GM23248 (cell line): ENCODE data around the gene TBX1. TPM values are rescaled to one million over a fixed set of nuclear protein-coding genes. Genes with fewer than 3 reads are reported as not detected.

ENCODE experiments used
- DNase-seq: peaks from one replicate; pipeline ENCODE4 v3.0.0-alpha.2; 2015
- H2AFZ ChIP-seq: fragments of 200-600 bp; sonication (generic); 2 replicates; pipeline ENCODE4 v1.6.1; 2016; ENCODE audit warnings: antibody characterized with exemption
- H3F3A ChIP-seq: fragments of 200-600 bp; sonication (generic); 2 replicates; pipeline ENCODE4 v1.6.1; 2016; ENCODE audit warnings: mild to moderate bottlenecking, antibody characterized with exemption, mixed run types; ENCODE audit not compliant: insufficient read depth
- H3K27ac ChIP-seq: fragments of 200-600 bp; sonication (generic); 2 replicates; pipeline ENCODE4 v1.5.1; 2016; ENCODE audit warnings: mild to moderate bottlenecking
- H3K27me3 ChIP-seq: fragments of 200-600 bp; sonication (generic); replicated peaks from 2 replicates; pipeline ENCODE4 v1.6.1; 2016; ENCODE audit warnings: mild to moderate bottlenecking; ENCODE audit not compliant: insufficient read depth
- H3K36me3 ChIP-seq: fragments of 200-600 bp; sonication (generic); 2 replicates; pipeline ENCODE4 v1.6.1; 2016; ENCODE audit warnings: low read depth, mild to moderate bottlenecking
- H3K4me1 ChIP-seq: fragments of 200-600 bp; sonication (generic); 2 replicates; pipeline ENCODE4 v1.6.1; 2016; ENCODE audit warnings: mild to moderate bottlenecking; ENCODE audit not compliant: insufficient read depth
- H3K4me2 ChIP-seq: fragments of 200-600 bp; sonication (generic); one replicate; pipeline ENCODE4 v1.6.1; 2016; ENCODE audit warnings: mild to moderate bottlenecking; ENCODE audit not compliant: unreplicated experiment
- H3K4me3 ChIP-seq: fragments of 200-600 bp; sonication (generic); 2 replicates; pipeline ENCODE4 v1.5.1; 2016; ENCODE audit warnings: mild to moderate bottlenecking
- H3K79me2 ChIP-seq: fragments of 200-600 bp; sonication (generic); 2 replicates; pipeline ENCODE4 v1.6.1; 2016; ENCODE audit warnings: mild to moderate bottlenecking; ENCODE audit not compliant: insufficient read depth
- H3K9ac ChIP-seq: fragments of 200-600 bp; sonication (generic); 2 replicates; pipeline ENCODE4 v1.6.1; 2016; ENCODE audit warnings: mild to moderate bottlenecking
- H3K9me2 ChIP-seq: fragments of 200-600 bp; sonication (generic); 2 replicates; pipeline ENCODE4 v1.6.1; 2016; ENCODE audit warnings: mixed run types, mild to moderate bottlenecking, moderate library complexity; ENCODE audit not compliant: insufficient read depth
- H3K9me3 ChIP-seq: fragments of 200-600 bp; sonication (generic); one replicate; pipeline ENCODE4 v1.6.1; 2017; ENCODE audit warnings: low read depth
- H4K20me1 ChIP-seq: fragments of 200-600 bp; sonication (generic); 2 replicates; pipeline ENCODE4 v1.6.0; 2016; ENCODE audit not compliant: insufficient read depth
- EZH2 ChIP-seq: fragments of 200-600 bp; sonication (generic); IDR thresholded peaks from 2 replicates; pipeline ENCODE4 v1.6.1; 2018; ENCODE audit warnings: antibody characterized with exemption, mild to moderate bottlenecking; ENCODE audit not compliant: insufficient read depth, poor library complexity, severe bottlenecking
- EZH2phosphoT487 ChIP-seq: fragments of 200-600 bp; sonication (generic); IDR thresholded peaks from 2 replicates; pipeline ENCODE4 v1.6.1; 2018; ENCODE audit warnings: antibody characterized with exemption, moderate library complexity, mild to moderate bottlenecking, low read depth; ENCODE audit not compliant: insufficient read depth
- WGBS, 2 experiments: methylation state at CpG; one replicate each; pipeline ENCODE4 v1.1.6; 2015 to 2017; ENCODE audit warnings: low lambda C conversion rate in 2 of 2, low coverage in 1 of 2; ENCODE audit errors: missing lambda C conversion rate in 2 of 2; 5-methylcytosine and 5-hydroxymethylcytosine counted together
- in situ Hi-C: fragments of 300-500 bp; cut with MboI; formaldehyde crosslinking; loops from 2 replicates; pipeline ENCODE4 v1.15.0; 2020
- polyA plus RNA-seq: library from polyadenylated mRNA; unstranded; fragments of >200 nt; fragmentation: Nextera tagmentation; extraction: Ambion mirVana; gene quantifications from 2 replicates; pipeline ENCODE4 v1.2.1, GENCODE V29; 2016
- total RNA-seq: library from RNA; depleted of rRNA; stranded (reverse); fragments of >200 nt; shearing (Covaris generic); gene quantifications from 2 replicates; pipeline ENCODE4 v1.2.3, GENCODE V29; 2014

Gene TBX1
- total and polyA plus RNA-seq, 2 experiments from 2014 or later = 2.8 to 4.6 TPM

DNA sequence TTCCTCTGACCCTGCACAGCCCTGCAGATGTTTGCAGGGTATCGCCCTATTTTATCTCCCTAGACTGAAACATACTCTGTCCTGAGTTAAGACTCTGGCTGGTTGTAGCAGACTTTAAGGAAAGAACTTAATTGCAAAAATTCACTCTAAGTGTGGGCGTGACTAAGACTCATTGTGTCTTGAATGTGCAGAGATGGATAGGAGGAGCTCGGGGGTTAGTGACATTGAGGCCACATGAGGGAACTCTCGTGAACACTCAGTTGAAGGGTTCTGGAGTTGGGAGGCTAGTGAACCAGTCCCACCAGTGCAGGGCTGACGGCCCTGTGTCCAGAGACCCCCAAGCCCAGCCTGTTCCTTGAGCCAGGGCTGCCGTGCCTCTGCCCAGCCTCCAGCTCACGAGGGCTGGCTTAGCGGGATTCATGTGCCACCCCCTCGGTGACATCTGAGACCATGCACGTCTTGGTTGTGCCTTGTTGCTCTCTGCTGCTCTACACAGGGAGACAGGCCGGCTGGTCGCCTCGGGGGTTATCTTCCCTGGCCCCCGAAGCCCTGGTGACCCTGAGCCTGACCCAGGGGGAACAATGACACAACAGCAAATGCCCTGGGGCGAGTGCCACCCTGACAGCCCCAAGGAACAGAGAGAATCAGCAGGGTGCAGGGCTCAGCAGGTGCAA, 11.4 kb upstream of the TBX1 start:
- in situ Hi-C loops = no loop called here
- Histone ChIP-seq H3K36me3 (no peaks in the 10 kb centered on the region), H3K79me2 (no peaks in the 10 kb centered on the region), H2AFZ (no peak overlapping the region), H3F3A (no peaks in the 10 kb centered on the region), H3K9me3 (no peaks in the 10 kb centered on the region), H3K9ac (no peak overlapping the region), H3K4me2 (no peak overlapping the region), H3K27me3 (peaks cover 3% of the 10 kb centered on the region; the same call in 1 of the 2 replicates), H3K9me2 (no peaks in the 10 kb centered on the region), H3K27ac (no peak overlapping the region), H4K20me1 (no peaks in the 10 kb centered on the region), H3K4me3 (no peak overlapping the region), H3K4me1 (no peaks in the 10 kb centered on the region)
- DNase-seq = no peak
- TF ChIP-seq EZH2 = no peak
- WGBS, 2 experiments = 69 to 72% methylated on average over 15 of the region's 15 CpGs

DNA sequence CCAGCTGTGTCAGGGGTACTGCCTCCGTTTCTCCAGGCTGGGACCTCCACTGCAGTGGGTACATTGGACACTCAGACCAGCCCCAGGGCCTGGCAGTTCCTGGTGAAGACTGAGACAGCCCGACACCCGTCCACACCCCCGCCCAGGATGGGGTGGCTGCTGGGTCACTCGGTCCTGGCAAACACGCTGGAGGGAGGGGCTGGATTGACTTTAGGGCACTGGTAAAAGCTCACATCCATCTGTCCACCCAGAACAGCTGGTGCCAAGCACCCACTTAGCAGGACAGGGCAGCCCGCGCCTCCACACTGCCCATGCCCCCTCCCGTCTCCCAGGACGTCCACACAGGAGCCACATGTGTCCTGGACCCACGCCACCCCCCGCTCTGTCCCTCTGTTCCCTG, 10.7 kb upstream of the TBX1 start:
- no peak overlapping the region for H3K27ac ChIP-seq
- TF ChIP-seq EZH2phosphoT487 (no peak), EZH2 (no peak)
- no peak overlapping the region for H3K4me2 ChIP-seq
- 69% methylated on average over 11 of the region's 12 CpGs for WGBS, 2 experiments
- H3K9me2 ChIP-seq = no peaks in the 10 kb centered on the region
- H3K4me3 ChIP-seq = no peak overlapping the region
- H2AFZ ChIP-seq = no peak overlapping the region
- H3F3A ChIP-seq = no peaks in the 10 kb centered on the region
- no peaks in the 10 kb centered on the region for H3K36me3 ChIP-seq
- peaks cover 9% of the 10 kb centered on the region; the same call in 1 of the 2 replicates for H3K27me3 ChIP-seq
- in situ Hi-C loops = no loop called here
- 0 out of 2 replicates have a peak, but pooled peaks cover under 1% of the 10 kb centered on the region for H3K4me1 ChIP-seq
- H4K20me1 ChIP-seq = no peaks in the 10 kb centered on the region
- no peaks in the 10 kb centered on the region for H3K9me3 ChIP-seq
- H3K9ac ChIP-seq = no peak overlapping the region
- no peak for DNase-seq
- H3K79me2 ChIP-seq = no peaks in the 10 kb centered on the region

- no peak overlapping the region for H3K9ac ChIP-seq
- WGBS, 2 experiments = 69 to 77% methylated on average over 13 to 23 of the region's 27 CpGs
- no peak overlapping the region for H3K4me2 ChIP-seq
These were observed 9.8 kb upstream of the TBX1 start for GRCh38 chr22:19750507-19751490.

GRCh38 chr22:19751497-19752245, 8.9 kb upstream of the TBX1 start:
- Histone ChIP-seq H3K4me3 (no peak overlapping the region), H3K27ac (no peak overlapping the region), H2AFZ (no peak overlapping the region), H3F3A (no peaks in the 10 kb centered on the region), H3K9me2 (no peaks in the 10 kb centered on the region), H3K36me3 (no peaks in the 10 kb centered on the region), H3K4me1 (0 out of 2 replicates have a peak, but pooled peaks cover 4% of the 10 kb centered on the region), H3K9me3 (no peaks in the 10 kb centered on the region), H3K9ac (no peak overlapping the region), H3K27me3 (peaks cover 25% of the 10 kb centered on the region; the same call in 1 of the 2 replicates), H4K20me1 (no peaks in the 10 kb centered on the region), H3K4me2 (no peak overlapping the region), H3K79me2 (no peaks in the 10 kb centered on the region)
- 83 to 87% methylated on average over 13 of the region's 14 CpGs for WGBS, 2 experiments
- in situ Hi-C loops = no loop called here
- TF ChIP-seq EZH2phosphoT487 (no peak), EZH2 (no peak)
- DNase-seq = no peak

More at GRCh38 chr22:19750507-19751490, 9.8 kb upstream of the TBX1 start:
- no peak for DNase-seq
- TF ChIP-seq EZH2 = no peak
- TF ChIP-seq EZH2phosphoT487 = no peak
- in situ Hi-C loops = no loop called here
- no peak overlapping the region for H3K27ac ChIP-seq
- no peak overlapping the region for H2AFZ ChIP-seq
- no peaks in the 10 kb centered on the region for H3K9me2 ChIP-seq
- H3K4me1 ChIP-seq = 0 out of 2 replicates have a peak, but pooled peaks cover 4% of the 10 kb centered on the region
- H3K9me3 ChIP-seq = no peaks in the 10 kb centered on the region
- no peak overlapping the region for H3K4me3 ChIP-seq
- no peaks in the 10 kb centered on the region for H4K20me1 ChIP-seq
- no peaks in the 10 kb centered on the region for H3K36me3 ChIP-seq
- H3K27me3 ChIP-seq = peaks cover 18% of the 10 kb centered on the region; the same call in 1 of the 2 replicates
- H3K79me2 ChIP-seq = no peaks in the 10 kb centered on the region
- H3F3A ChIP-seq = no peaks in the 10 kb centered on the region
